Measurements from ENCODE around the gene PTPRR. TPM values are rescaled to one million over a fixed set of nuclear protein-coding genes. Genes with fewer than 3 reads are reported as not detected.
A peak's percentile ranks its signal among the peaks of the same experiment; 100 is the strongest.

PTPRR gene
- total RNA-seq, 4 donors from 2014 or later = 0.12 to 0.67 (median 0.45) TPM

- H3K4me1 ChIP-seq = no peaks in the 10 kb centered on the region
- 47 to 58% methylated on average over 2 of the region's 2 CpGs for WGBS, 2 donors (ENCODE audit: low coverage in 1 of 2)
- no peaks in the 10 kb centered on the region for H3K27me3 ChIP-seq
- no peak overlapping the region for H3K4me3 ChIP-seq
- no peak overlapping the region for H3K27ac ChIP-seq
- H3K36me3 ChIP-seq = no peaks in the 10 kb centered on the region
- no peak for ATAC-seq
- TF ChIP-seq POLR2A (IDR thresholded peaks at IDR 0.05) = no peak
- no peaks in the 10 kb centered on the region for H3K9me3 ChIP-seq
Measured at GRCh38 chr12:70785896-70786295, 134.6 kb downstream of the PTPRR start.

- no peaks in the 10 kb centered on the region for H3K4me1 ChIP-seq
- ATAC-seq = peak; percentile 22
- TF ChIP-seq POLR2AphosphoS5 (IDR thresholded peaks at IDR 0.05) (no peak), CTCF (IDR thresholded peaks at IDR 0.05) (no peak), POLR2A (IDR thresholded peaks at IDR 0.05) (no peak), EP300 (IDR thresholded peaks at IDR 0.05) (no peak)
- H3K27me3 ChIP-seq = no peaks in the 10 kb centered on the region
- H3K36me3 ChIP-seq = no peaks in the 10 kb centered on the region
- no CpG with 5 or more reads among the region's 21 CpGs for WGBS, 2 donors (ENCODE audit: low coverage in 1 of 2)
- no peak overlapping the region for H3K27ac ChIP-seq
- no peak overlapping the region for H3K4me3 ChIP-seq
- H3K9me3 ChIP-seq = no peaks in the 10 kb centered on the region
Measured at GRCh38 chr12:70784042-70784668, 136.4 kb downstream of the PTPRR start.

- H3K36me3 ChIP-seq = no peaks in the 10 kb centered on the region
- no peak overlapping the region for H3K4me3 ChIP-seq
- no peak overlapping the region for H3K27ac ChIP-seq
- ATAC-seq = no peak
- WGBS, 2 donors (ENCODE audit: low coverage in 1 of 2) = no CpG with 5 or more reads among the region's 2 CpGs
- no peaks in the 10 kb centered on the region for H3K4me1 ChIP-seq
- no peaks in the 10 kb centered on the region for H3K27me3 ChIP-seq
- H3K9me3 ChIP-seq = no peaks in the 10 kb centered on the region
- no peak for TF ChIP-seq CTCF (IDR thresholded peaks at IDR 0.05)
- no peak for TF ChIP-seq EP300 (IDR thresholded peaks at IDR 0.05)
- TF ChIP-seq POLR2AphosphoS5 (IDR thresholded peaks at IDR 0.05) = no peak
- no peak for TF ChIP-seq POLR2A (IDR thresholded peaks at IDR 0.05)
Measured at GRCh38 chr12:70783455-70783854, 137.1 kb downstream of the PTPRR start.

GRCh38 chr12:70779250-70779649 lies 141.3 kb downstream of the PTPRR start:
- ATAC-seq = no peak
- H3K27me3 ChIP-seq = no peaks in the 10 kb centered on the region
- TF ChIP-seq POLR2AphosphoS5 (IDR thresholded peaks at IDR 0.05) (no peak), CTCF (IDR thresholded peaks at IDR 0.05) (no peak), POLR2A (IDR thresholded peaks at IDR 0.05) (no peak), EP300 (IDR thresholded peaks at IDR 0.05) (no peak)
- H3K4me1 ChIP-seq = no peaks in the 10 kb centered on the region
- no peaks in the 10 kb centered on the region for H3K36me3 ChIP-seq
- no peak overlapping the region for H3K27ac ChIP-seq
- H3K4me3 ChIP-seq = no peak overlapping the region
- no peaks in the 10 kb centered on the region for H3K9me3 ChIP-seq
- 38 to 75% methylated on average over 1 of the region's 2 CpGs for WGBS, 2 donors (ENCODE audit: low coverage in 1 of 2)

GRCh38 chr12:70774055-70774454 lies 146.5 kb downstream of the PTPRR start:
- no peak overlapping the region for H3K4me3 ChIP-seq

More at GRCh38 chr12:70774055-70774454, 146.5 kb downstream of the PTPRR start:
- no peaks in the 10 kb centered on the region for H3K9me3 ChIP-seq
- no peaks in the 10 kb centered on the region for H3K27me3 ChIP-seq
- no peaks in the 10 kb centered on the region for H3K4me1 ChIP-seq
- no peak for TF ChIP-seq POLR2AphosphoS5 (IDR thresholded peaks at IDR 0.05)
- no peak for TF ChIP-seq EP300 (IDR thresholded peaks at IDR 0.05)
- TF ChIP-seq CTCF (IDR thresholded peaks at IDR 0.05) = no peak
- no peak for TF ChIP-seq POLR2A (IDR thresholded peaks at IDR 0.05)
- no peak for ATAC-seq
- no peak overlapping the region for H3K27ac ChIP-seq
- no peaks in the 10 kb centered on the region for H3K36me3 ChIP-seq

Data from gastroesophageal sphincter (tissue), 4 donors.